A673 (cell line): Measurements from ENCODE around the gene NKX1-1.

Experiments used
- EZH2 ChIP-seq: fragments of 200-600 bp; sonication (generic); IDR thresholded peaks from 2 replicates; pipeline ENCODE4 v1.6.1; 2017; ENCODE audit warnings: borderline replicate concordance, low read depth, mild to moderate bottlenecking, mixed read lengths, antibody characterized with exemption, low read length; ENCODE audit not compliant: poor library complexity, severe bottlenecking
- TF ChIP-seq, protein P1 (sequence below): fragments of 300-800, 200-600 bp; sonication (generic); conservative IDR thresholded peaks from 2 replicates; pipeline ENCODE4 v1.5.1; 2017; ENCODE audit warnings: low read depth, mild to moderate bottlenecking, antibody characterized with exemption, low read length, moderate library complexity, mixed read lengths

- TF ChIP-seq, protein P1, sequence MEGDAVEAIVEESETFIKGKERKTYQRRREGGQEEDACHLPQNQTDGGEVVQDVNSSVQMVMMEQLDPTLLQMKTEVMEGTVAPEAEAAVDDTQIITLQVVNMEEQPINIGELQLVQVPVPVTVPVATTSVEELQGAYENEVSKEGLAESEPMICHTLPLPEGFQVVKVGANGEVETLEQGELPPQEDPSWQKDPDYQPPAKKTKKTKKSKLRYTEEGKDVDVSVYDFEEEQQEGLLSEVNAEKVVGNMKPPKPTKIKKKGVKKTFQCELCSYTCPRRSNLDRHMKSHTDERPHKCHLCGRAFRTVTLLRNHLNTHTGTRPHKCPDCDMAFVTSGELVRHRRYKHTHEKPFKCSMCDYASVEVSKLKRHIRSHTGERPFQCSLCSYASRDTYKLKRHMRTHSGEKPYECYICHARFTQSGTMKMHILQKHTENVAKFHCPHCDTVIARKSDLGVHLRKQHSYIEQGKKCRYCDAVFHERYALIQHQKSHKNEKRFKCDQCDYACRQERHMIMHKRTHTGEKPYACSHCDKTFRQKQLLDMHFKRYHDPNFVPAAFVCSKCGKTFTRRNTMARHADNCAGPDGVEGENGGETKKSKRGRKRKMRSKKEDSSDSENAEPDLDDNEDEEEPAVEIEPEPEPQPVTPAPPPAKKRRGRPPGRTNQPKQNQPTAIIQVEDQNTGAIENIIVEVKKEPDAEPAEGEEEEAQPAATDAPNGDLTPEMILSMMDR = no peak
- no peak for TF ChIP-seq EZH2
These were observed 3.5 kb upstream of the NKX1-1 start for GRCh38 chr4:1409491-1410425.
